Common myeloid progenitor, CD34-positive (primary cell): ENCODE results near the gene GALNT2.

Source experiments
- CTCF ChIA-PET: fragments of 350-600 bp; sonication (Branson Sonifier 250); formaldehyde crosslinking; loops from one replicate; lab custom pipeline; 2021; ENCODE audit warnings: antibody characterized with exemption; lab: Charles Lee
- POLR2A ChIA-PET: fragments of 350-600 bp; sonication (Branson Sonifier 250); formaldehyde crosslinking; loops from one replicate; lab custom pipeline; 2021; ENCODE audit warnings: antibody characterized with exemption; lab: Charles Lee
- DNase-seq, 3 donors: peaks; one replicate each; pipeline versions ENCODE4 v3.0.0 to v3.0.0-alpha.2; 2013
- H3K27ac ChIP-seq, 2 experiments: 1 replicate in 1 of 2; 2 replicates in 1 of 2; pipeline ENCODE4 v1.7.0; 2013; ENCODE audit warnings: inconsistent platforms in 2 of 2, low read length in 2 of 2, mild to moderate bottlenecking in 2 of 2, low read depth in 1 of 2, moderate library complexity in 1 of 2; ENCODE audit not compliant: severe bottlenecking in 2 of 2, insufficient read depth in 1 of 2, poor library complexity in 1 of 2
- H3K27me3 ChIP-seq, 5 experiments: replicated peaks in 2 of 5; 1 replicate in 3 of 5; 2 replicates in 2 of 5; pipeline versions ENCODE4 v1.6.1 to v1.7.0; 2013; ENCODE audit warnings: low read length in 4 of 5, mild to moderate bottlenecking in 2 of 5, moderate library complexity in 2 of 5, inconsistent platforms in 1 of 5; ENCODE audit not compliant: insufficient read depth in 5 of 5, control insufficient read depth in 4 of 5
- H3K36me3 ChIP-seq, 4 experiments: 1 replicate in 2 of 4; 2 replicates in 2 of 4; pipeline versions ENCODE4 v1.6.1 to v1.7.0; 2013; ENCODE audit warnings: low read length in 3 of 4, control low read depth in 1 of 4, mild to moderate bottlenecking in 1 of 4; ENCODE audit not compliant: control insufficient read depth in 4 of 4, insufficient read depth in 4 of 4
- H3K4me1 ChIP-seq, 4 experiments: 1 replicate in 3 of 4; 2 replicates in 1 of 4; pipeline versions ENCODE4 v1.6.1 to v1.7.1; 2013; ENCODE audit warnings: low read length in 3 of 4, mild to moderate bottlenecking in 3 of 4, control low read depth in 1 of 4, inconsistent platforms in 1 of 4, moderate library complexity in 1 of 4; ENCODE audit not compliant: control insufficient read depth in 4 of 4, insufficient read depth in 4 of 4; ENCODE audit errors: control extremely low read depth in 1 of 4
- H3K4me3 ChIP-seq, 7 experiments: 1 replicate in 4 of 7; 2 replicates in 3 of 7; pipeline versions ENCODE4 v1.5.1 to v1.7.0; 2013; ENCODE audit warnings: mild to moderate bottlenecking in 7 of 7, low read length in 6 of 7, moderate library complexity in 6 of 7, inconsistent platforms in 2 of 7, low read depth in 2 of 7, control low read depth in 1 of 7; ENCODE audit not compliant: insufficient read depth in 4 of 7, control insufficient read depth in 1 of 7; ENCODE audit errors: extremely low read depth in 1 of 7
- H3K9me3 ChIP-seq, 5 experiments: 1 replicate in 4 of 5; 2 replicates in 1 of 5; pipeline versions ENCODE4 v1.6.1 to v1.7.1; 2013; ENCODE audit warnings: low read length in 4 of 5, mild to moderate bottlenecking in 2 of 5, inconsistent platforms in 1 of 5, low read depth in 1 of 5, moderate library complexity in 1 of 5; ENCODE audit not compliant: control insufficient read depth in 4 of 5, insufficient read depth in 2 of 5; ENCODE audit errors: control extremely low read depth in 1 of 5
- WGBS: methylation state at CpG from one replicate; pipeline ENCODE4 v1.1.5; 2013; ENCODE audit not compliant: insufficient coverage; 5-methylcytosine and 5-hydroxymethylcytosine counted together

Gene GALNT2

GRCh38 chr1:230028602-230029223 lies 38.3 kb upstream of the GALNT2 start:
- no peak for DNase-seq
- 95% methylated on average over 3 of the region's 11 CpGs for WGBS
- H3K4me1 ChIP-seq: no peaks in the 10 kb centered on the region
- no peak overlapping the region for H3K27ac ChIP-seq
- H3K36me3 ChIP-seq: no peaks in the 10 kb centered on the region
- ChIA-PET CTCF (interaction anchor here (0.6 kb wide), 2 partner anchors 192 to 200 kb away, joined by 3 read pairs; no protein-coding TSS in a partner anchor), POLR2A (no interaction called here)
- no peak overlapping the region for H3K4me3 ChIP-seq
- no peaks in the 10 kb centered on the region for H3K27me3 ChIP-seq
- H3K9me3 ChIP-seq: peaks cover 0 to 11% (median 2%) of the 10 kb centered on the region in 5 experiments

- Histone ChIP-seq H3K36me3 (no peaks in the 10 kb centered on the region), H3K27ac (no peak overlapping the region), H3K4me3 (no peak overlapping the region), H3K4me1 (no peaks in the 10 kb centered on the region), H3K27me3 (no peaks in the 10 kb centered on the region), H3K9me3 (peaks cover 0 to 11% (median 2%) of the 10 kb centered on the region in 5 experiments)
- 89% methylated on average over 14 of the region's 14 CpGs for WGBS
- ChIA-PET CTCF (interaction anchor here (0.6 kb wide), 1 partner anchor 200 kb away, joined by 3 read pairs; no protein-coding TSS in a partner anchor), POLR2A (no interaction called here)
- DNase-seq: no peak
Measured at GRCh38 chr1:230029244-230029941, 37.6 kb upstream of the GALNT2 start.

DNA sequence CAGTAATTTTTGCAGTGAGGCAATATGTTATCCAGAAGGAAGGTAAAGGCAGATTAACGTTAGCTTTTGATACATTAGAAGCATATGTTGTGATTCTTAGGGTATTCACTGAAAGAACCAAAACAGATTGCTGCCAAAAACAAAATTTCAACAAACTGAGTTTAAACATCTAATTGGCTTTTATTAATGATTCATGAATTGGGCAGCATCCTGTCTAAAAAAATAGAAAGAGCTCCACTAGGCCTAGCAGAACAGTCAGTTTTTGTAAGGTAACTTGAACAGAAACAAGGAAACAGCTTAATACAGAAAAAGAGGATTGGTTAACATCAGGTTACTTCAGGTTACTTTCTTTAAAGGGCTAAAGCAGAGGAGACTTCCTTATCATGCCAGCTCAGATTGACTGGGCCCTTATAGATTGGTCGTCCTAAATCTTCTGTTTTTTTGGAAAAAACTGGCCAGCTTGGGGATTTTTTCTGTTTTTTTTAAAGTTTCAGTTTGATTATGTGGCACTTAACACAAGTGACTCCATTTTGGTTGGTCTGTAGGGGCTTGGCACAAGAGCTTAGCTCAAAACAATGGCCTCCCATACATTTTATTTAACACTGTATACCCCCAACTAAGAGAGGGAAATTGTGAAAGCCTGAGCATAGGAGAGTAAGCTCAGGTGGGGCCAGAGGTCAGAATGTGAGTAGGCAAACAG lies 36.8 kb upstream of the GALNT2 start:
- CTCF ChIA-PET: interaction anchor here (0.6 to 1.9 kb wide), 3 partner anchors 12 to 345 kb away, joined by 3 to 6 read pairs (median 3); no protein-coding TSS in a partner anchor

GRCh38 chr1:230031131-230031530 lies 35.9 kb upstream of the GALNT2 start:
- H3K27me3 ChIP-seq: no peaks in the 10 kb centered on the region
- DNase-seq: peak in 2 of 3 donors; percentile 14 to 23
- 92% methylated on average over 2 of the region's 3 CpGs for WGBS
- ChIA-PET POLR2A (interaction anchor here (0.7 kb wide), 1 partner anchor 136 kb away, joined by 3 read pairs; no protein-coding TSS in a partner anchor), CTCF (interaction anchor here (0.8 to 1.9 kb wide), 2 partner anchors 11 to 27 kb away, joined by 3 to 6 read pairs; no protein-coding TSS in a partner anchor)
- H3K36me3 ChIP-seq: no peaks in the 10 kb centered on the region
- H3K27ac ChIP-seq: no peak overlapping the region
- H3K4me3 ChIP-seq: no peak overlapping the region
- no peaks in the 10 kb centered on the region for H3K4me1 ChIP-seq
- peaks cover 0 to 12% (median 3%) of the 10 kb centered on the region in 5 experiments for H3K9me3 ChIP-seq

More for the DNA sequence above, 36.8 kb upstream of the GALNT2 start:
- peaks cover 0 to 9% (median 2%) of the 10 kb centered on the region in 5 experiments for H3K9me3 ChIP-seq
- no peak overlapping the region for H3K27ac ChIP-seq
- no peak overlapping the region for H3K4me3 ChIP-seq
- POLR2A ChIA-PET: no interaction called here
- peak in 1 of 3 donors; percentile 6 for DNase-seq
- H3K36me3 ChIP-seq: no peaks in the 10 kb centered on the region
- no peaks in the 10 kb centered on the region for H3K27me3 ChIP-seq
- no peaks in the 10 kb centered on the region for H3K4me1 ChIP-seq
- 67% methylated on average over 1 of the region's 2 CpGs for WGBS

GRCh38 chr1:230032516-230033281 lies 34.3 kb upstream of the GALNT2 start:
- Histone ChIP-seq H3K4me1 (no peaks in the 10 kb centered on the region), H3K27me3 (no peaks in the 10 kb centered on the region), H3K4me3 (no peak overlapping the region), H3K36me3 (no peaks in the 10 kb centered on the region), H3K9me3 (peaks cover 0 to 9% (median 2%) of the 10 kb centered on the region in 5 experiments), H3K27ac (no peak overlapping the region)
- POLR2A ChIA-PET: no interaction called here
- no peak for DNase-seq
- WGBS: 100% methylated on average over 3 of the region's 6 CpGs
- CTCF ChIA-PET: no interaction called here

DNA sequence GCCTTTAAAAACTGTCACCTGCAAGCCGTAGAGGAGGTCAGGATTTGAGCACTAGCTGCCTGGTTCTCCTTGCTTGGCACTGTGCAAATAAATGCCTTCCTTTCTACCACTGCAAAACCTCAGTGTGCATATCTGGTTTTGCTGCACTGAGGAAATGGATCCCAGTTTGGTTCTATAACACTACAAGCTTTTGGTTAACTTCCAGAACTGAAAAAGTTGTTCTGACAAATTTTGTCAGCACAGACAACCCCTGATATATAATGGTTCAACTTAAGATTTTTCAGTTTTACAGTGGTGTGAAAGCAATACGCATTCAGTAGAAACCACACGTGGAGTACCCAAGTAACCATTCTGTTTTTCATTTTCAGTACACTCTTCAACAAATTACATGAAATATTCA lies 29.8 kb upstream of the GALNT2 start:
- no peak for DNase-seq
- ChIA-PET CTCF (interaction anchor here (0.6 kb wide), 1 partner anchor 40 kb away, joined by 3 read pairs; no protein-coding TSS in a partner anchor), POLR2A (no interaction called here)
- no peaks in the 10 kb centered on the region for H3K4me1 ChIP-seq
- 71% methylated on average over 1 of the region's 3 CpGs for WGBS
- no peaks in the 10 kb centered on the region for H3K36me3 ChIP-seq
- H3K27me3 ChIP-seq: no peaks in the 10 kb centered on the region
- no peak overlapping the region for H3K27ac ChIP-seq
- H3K9me3 ChIP-seq: peaks cover 0 to 9% (median 2%) of the 10 kb centered on the region in 5 experiments
- H3K4me3 ChIP-seq: no peak overlapping the region
